GM12873 (cell line): Measurements from ENCODE around the gene SMOC1.

Experiments used
- TF ChIP-seq, protein P1 (sequence below): IDR thresholded peaks from 2 replicates; pipeline ENCODE4 v1.5.1; 2012; ENCODE audit warnings: low read depth, mild to moderate bottlenecking, moderate library complexity, low read length, control low read depth; ENCODE audit not compliant: insufficient read depth; ENCODE audit errors: missing control alignments

SMOC1 gene

GRCh38 chr14:70014406-70015095 is 135.3 kb downstream of the SMOC1 start:
- TF ChIP-seq, protein P1, sequence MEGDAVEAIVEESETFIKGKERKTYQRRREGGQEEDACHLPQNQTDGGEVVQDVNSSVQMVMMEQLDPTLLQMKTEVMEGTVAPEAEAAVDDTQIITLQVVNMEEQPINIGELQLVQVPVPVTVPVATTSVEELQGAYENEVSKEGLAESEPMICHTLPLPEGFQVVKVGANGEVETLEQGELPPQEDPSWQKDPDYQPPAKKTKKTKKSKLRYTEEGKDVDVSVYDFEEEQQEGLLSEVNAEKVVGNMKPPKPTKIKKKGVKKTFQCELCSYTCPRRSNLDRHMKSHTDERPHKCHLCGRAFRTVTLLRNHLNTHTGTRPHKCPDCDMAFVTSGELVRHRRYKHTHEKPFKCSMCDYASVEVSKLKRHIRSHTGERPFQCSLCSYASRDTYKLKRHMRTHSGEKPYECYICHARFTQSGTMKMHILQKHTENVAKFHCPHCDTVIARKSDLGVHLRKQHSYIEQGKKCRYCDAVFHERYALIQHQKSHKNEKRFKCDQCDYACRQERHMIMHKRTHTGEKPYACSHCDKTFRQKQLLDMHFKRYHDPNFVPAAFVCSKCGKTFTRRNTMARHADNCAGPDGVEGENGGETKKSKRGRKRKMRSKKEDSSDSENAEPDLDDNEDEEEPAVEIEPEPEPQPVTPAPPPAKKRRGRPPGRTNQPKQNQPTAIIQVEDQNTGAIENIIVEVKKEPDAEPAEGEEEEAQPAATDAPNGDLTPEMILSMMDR = no peak

DNA sequence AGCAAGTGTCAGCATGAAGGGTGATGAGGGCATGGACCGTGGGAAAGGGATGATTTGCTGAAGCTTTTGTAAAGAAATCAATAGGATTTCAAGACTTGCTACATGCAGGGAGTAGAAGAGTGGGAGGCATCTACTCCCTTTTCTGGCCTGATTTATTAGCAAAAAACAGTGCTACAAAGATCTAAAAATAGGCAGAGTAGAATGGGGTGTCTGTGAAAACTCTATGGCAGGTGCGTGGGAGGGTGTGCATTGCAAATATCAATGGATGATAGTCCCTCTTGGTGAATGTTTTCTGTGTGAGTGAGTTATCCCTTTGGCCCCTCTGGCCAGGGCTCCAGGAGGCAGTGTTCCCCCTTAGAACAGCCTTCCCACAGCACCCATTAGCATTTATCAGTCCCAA is 139.0 kb downstream of the SMOC1 start:
- TF ChIP-seq, protein P1 = no peak

DNA sequence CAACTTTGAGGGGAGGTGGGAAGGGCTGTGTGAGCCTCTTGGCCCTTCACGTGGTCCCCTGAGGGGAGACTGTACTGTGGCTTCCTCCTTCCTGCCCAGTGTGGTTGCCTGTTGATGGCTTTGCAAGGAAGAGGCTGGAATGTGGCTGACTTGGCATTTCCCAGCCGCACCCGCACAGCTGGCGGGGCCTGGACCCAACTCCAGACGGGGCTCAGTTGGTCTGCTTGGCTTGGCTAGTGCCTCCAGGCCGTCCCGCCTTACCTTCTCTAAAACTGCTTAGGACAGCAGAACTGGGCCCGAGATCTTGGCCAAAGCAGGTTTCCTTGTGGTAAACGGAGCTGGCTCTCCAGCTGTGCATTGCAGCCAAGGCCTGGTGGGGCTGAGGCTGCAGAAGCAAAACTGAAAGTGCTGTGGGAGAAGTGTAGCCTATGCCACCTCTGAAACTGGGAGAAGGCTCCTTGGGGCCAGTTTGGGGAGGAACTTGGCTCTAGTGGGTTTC is 139.5 kb downstream of the SMOC1 start:
- TF ChIP-seq, protein P1 = no peak

DNA sequence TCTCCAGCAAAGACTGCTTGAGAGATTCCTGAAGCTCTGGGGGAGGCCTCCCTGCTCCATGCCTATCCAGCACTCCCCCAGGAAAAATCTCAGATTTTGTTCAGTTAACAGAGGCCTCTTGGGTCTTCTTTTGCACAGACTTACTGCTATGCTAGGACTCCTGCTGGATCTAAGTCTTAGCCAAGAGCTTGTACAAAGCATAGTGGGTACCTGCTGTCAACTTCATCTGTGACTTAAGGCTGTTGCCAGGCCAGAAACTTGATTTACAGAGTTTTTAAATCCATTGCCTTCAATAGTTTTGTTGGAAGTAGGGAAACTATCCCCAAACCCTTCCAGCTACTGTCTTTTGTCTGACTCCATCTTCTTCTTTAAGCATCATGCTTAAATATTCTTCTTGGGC is 140.5 kb downstream of the SMOC1 start:
- TF ChIP-seq, protein P1 = no peak

- TF ChIP-seq, protein P1 = no peak
Measured at GRCh38 chr14:70020352-70021170, 141.3 kb downstream of the SMOC1 start.

GRCh38 chr14:70021548-70022220 is 142.5 kb downstream of the SMOC1 start:
- TF ChIP-seq, protein P1 = no peak
